Subcutaneous abdominal adipose tissue (tissue), 5 donors: ENCODE measurements around the gene PARM1.

Experiments
- H3K27ac ChIP-seq: one replicate; pipeline ENCODE4 v1.7.0; 2013; ENCODE audit warnings: low read depth, mild to moderate bottlenecking, inconsistent platforms, low read length, moderate library complexity
- H3K27me3 ChIP-seq, 5 donors: one replicate each; pipeline ENCODE4 v1.7.0; 2013; ENCODE audit warnings: low read length in 5 of 5, inconsistent platforms in 1 of 5; ENCODE audit not compliant: control insufficient read depth in 5 of 5, insufficient read depth in 4 of 5
- H3K36me3 ChIP-seq, 5 donors: one replicate each; pipeline ENCODE4 v1.7.0; 2013; ENCODE audit warnings: low read length in 5 of 5; ENCODE audit not compliant: control insufficient read depth in 5 of 5, insufficient read depth in 5 of 5
- H3K4me1 ChIP-seq, 5 donors: one replicate each; pipeline ENCODE4 v1.7.0; 2013; ENCODE audit warnings: low read length in 5 of 5, mild to moderate bottlenecking in 3 of 5, moderate library complexity in 1 of 5; ENCODE audit not compliant: control insufficient read depth in 5 of 5, insufficient read depth in 5 of 5
- H3K4me3 ChIP-seq, 5 donors: one replicate each; pipeline ENCODE4 v1.7.0; 2013; ENCODE audit warnings: low read length in 5 of 5, low read depth in 1 of 5
- H3K9ac ChIP-seq, 5 donors: one replicate each; pipeline ENCODE4 v1.7.0; 2013; ENCODE audit warnings: low read length in 5 of 5, mild to moderate bottlenecking in 4 of 5, moderate library complexity in 3 of 5
- H3K9me3 ChIP-seq, 5 donors: one replicate each; pipeline ENCODE4 v1.7.0; 2013; ENCODE audit warnings: low read length in 5 of 5; ENCODE audit not compliant: control insufficient read depth in 5 of 5
- donor health status: healthy.
- donor health status: healthy.
- donor health status: healthy.
- donor health status: healthy.
- donor health status: healthy.

The PARM1 gene

DNA sequence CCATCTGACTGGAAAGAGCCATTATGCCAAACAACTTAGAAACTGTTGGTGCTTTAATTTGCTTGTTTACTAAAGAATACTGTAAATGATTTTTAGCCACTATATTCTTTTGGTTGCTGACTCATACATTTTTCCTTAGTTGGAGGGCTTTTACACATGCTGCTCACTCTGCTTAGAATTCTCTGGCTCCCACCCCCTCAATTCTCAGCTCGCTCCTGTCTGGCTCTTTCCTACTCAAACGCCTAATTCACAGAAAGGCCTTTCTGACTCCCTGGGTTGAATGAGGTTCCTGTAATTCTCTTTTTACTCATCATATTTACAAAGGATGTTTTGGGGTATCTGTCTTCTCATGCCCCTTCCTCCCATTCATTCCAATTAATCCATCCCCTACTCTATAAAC, 26.1 kb upstream of the PARM1 start:
- Histone ChIP-seq H3K36me3 (no peaks in the 10 kb centered on the region), H3K27me3 (no peaks in the 10 kb centered on the region), H3K9me3 (no peaks in the 10 kb centered on the region), H3K4me3 (no peak overlapping the region), H3K4me1 (no peaks in the 10 kb centered on the region), H3K9ac (no peak overlapping the region), H3K27ac (no peak overlapping the region)

DNA sequence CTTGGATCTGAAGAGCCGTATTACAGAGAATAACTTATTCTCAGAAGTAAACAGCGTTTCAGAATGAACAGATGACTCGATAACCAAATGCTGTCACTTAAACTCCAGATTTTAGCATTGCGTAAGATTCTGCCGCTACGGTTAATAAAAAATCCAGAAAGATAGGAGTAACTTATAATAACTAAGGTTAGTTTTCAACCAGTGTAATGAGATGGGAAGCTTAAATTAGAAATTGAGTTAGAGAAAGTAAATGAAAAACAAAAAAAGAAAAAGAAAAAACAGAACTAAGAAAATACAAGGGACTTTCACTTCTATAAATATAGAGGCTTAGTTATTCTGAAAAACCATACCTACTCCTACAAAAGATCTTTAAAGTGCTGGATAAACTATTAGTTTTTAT, 13.1 kb upstream of the PARM1 start:
- Histone ChIP-seq H3K27me3 (no peaks in the 10 kb centered on the region), H3K4me3 (no peak overlapping the region), H3K36me3 (no peaks in the 10 kb centered on the region), H3K9ac (no peak overlapping the region), H3K27ac (no peak overlapping the region), H3K9me3 (no peaks in the 10 kb centered on the region), H3K4me1 (no peaks in the 10 kb centered on the region)

DNA sequence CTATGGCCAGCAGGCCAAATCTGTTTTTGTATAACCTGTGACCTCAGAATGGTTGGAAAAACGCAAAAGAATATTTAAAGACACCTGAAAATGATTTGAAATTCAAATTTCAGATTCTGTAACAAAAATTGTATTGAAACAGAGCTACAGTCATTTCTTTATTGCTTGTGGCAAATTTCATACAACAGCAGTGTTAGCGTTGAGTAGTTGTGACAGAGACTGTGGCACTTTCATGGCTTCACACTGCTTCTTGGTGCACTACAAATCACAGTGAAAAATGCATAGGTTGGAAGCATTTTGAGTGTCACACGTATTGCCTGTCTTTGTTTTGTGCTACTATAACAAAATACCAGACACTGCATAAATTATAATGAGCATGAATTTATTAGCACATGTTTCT, 12.2 kb upstream of the PARM1 start:
- Histone ChIP-seq H3K27ac (no peak overlapping the region), H3K9ac (no peak overlapping the region), H3K4me1 (no peaks in the 10 kb centered on the region), H3K9me3 (no peaks in the 10 kb centered on the region), H3K36me3 (no peaks in the 10 kb centered on the region), H3K27me3 (no peaks in the 10 kb centered on the region), H3K4me3 (no peak overlapping the region)

DNA sequence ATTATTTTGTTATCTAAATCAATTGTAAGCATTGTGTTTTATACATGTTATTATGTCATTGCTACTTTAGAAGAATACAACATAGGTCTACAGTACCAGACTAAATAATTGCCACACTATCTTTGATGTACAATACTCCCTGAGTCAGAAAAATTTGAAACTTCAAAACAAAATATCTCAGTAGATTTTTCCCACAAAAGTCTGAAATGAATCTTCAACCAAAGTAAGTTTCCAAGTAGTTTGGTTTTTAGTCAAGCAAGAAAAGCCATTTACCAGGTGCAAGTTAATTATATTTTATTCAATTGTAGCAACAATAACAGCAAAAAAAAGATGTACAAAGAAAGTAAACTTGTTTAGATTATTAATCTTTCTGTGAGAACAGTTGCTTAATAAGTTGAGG, 11.4 kb upstream of the PARM1 start:
- no peaks in the 10 kb centered on the region for H3K27me3 ChIP-seq
- H3K27ac ChIP-seq = no peak overlapping the region
- H3K4me3 ChIP-seq = no peak overlapping the region
- no peak overlapping the region for H3K9ac ChIP-seq
- peaks cover 0 to 5% (median 0%) of the 10 kb centered on the region in 5 donors for H3K4me1 ChIP-seq
- no peaks in the 10 kb centered on the region for H3K9me3 ChIP-seq
- no peaks in the 10 kb centered on the region for H3K36me3 ChIP-seq

DNA sequence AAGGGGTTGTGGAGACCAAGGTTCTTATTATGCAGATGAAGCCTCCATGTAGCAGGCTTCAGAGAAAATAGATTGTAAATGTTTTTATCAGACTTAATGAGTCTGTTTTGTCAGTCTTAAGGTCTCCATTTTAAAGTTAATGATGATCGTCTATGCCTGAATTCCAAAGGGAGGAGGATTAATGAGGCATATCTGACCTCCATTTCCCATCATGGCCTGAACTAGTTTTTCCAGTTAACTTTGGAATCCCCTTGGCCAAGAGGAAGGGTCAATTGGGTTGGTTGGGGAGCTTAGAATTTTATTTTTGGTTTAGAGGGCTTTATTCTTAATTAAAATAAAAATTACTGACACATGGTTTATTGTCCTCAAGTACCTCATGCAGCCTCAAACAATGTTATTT, 6.9 kb upstream of the PARM1 start:
- H3K36me3 ChIP-seq = no peaks in the 10 kb centered on the region
- H3K9ac ChIP-seq = no peak overlapping the region
- no peaks in the 10 kb centered on the region for H3K9me3 ChIP-seq
- H3K4me3 ChIP-seq = no peak overlapping the region
- no peak overlapping the region for H3K27ac ChIP-seq
- peaks cover 0 to 7% (median 0%) of the 10 kb centered on the region in 5 donors for H3K4me1 ChIP-seq
- no peaks in the 10 kb centered on the region for H3K27me3 ChIP-seq

DNA sequence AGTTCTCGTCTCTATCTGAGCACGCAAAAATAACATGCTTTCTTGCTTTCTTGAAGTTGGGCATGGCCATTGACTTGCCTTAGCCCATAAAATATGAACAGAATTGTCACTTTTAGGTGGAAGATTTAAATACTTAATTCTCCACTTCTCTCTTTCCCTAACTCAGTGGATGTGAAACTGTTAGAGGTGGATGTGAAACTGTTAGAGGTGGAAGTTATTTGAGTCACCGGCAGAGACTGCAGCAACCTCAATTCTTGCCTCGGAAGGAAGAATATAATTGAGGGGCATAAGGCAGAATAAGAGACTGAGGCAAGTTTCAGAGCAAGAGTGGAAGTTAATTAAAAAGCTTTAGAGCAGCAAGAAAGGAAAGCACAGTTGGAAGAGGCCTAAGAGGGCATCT, 2.8 kb upstream of the PARM1 start:
- Histone ChIP-seq H3K9me3 (no peaks in the 10 kb centered on the region), H3K9ac (no peak overlapping the region), H3K27me3 (peaks cover 0 to 15% (median 10%) of the 10 kb centered on the region in 5 donors), H3K36me3 (no peaks in the 10 kb centered on the region), H3K4me1 (peaks cover 1 to 31% (median 26%) of the 10 kb centered on the region in 5 donors), H3K27ac (no peak overlapping the region), H3K4me3 (no peak overlapping the region)

DNA sequence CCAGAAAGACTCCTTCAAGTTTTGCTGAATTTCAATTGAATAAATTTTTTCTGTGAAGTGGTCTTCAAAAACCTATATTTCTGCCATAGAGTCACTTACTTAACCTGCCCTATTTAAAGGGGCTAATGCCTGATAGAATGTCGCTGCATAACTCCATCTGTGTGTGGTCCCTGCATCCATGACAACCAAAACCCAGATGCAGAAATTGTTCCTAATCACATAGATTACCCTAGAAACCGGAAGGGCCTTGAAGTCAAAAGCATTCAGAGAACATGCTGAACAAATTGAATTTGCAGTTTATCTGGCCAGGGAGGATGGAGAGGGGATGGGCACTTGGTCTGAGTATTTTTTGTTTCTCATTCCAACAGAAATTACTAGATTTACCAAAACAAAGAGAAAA, 1.5 kb upstream of the PARM1 start:
- H3K9me3 ChIP-seq = no peaks in the 10 kb centered on the region
- H3K9ac ChIP-seq = no peak overlapping the region
- no peak overlapping the region for H3K4me3 ChIP-seq
- H3K27me3 ChIP-seq = peaks cover 0 to 15% (median 10%) of the 10 kb centered on the region in 5 donors
- H3K36me3 ChIP-seq = no peaks in the 10 kb centered on the region
- H3K4me1 ChIP-seq = peaks cover 1 to 31% (median 26%) of the 10 kb centered on the region in 5 donors
- no peak overlapping the region for H3K27ac ChIP-seq

DNA sequence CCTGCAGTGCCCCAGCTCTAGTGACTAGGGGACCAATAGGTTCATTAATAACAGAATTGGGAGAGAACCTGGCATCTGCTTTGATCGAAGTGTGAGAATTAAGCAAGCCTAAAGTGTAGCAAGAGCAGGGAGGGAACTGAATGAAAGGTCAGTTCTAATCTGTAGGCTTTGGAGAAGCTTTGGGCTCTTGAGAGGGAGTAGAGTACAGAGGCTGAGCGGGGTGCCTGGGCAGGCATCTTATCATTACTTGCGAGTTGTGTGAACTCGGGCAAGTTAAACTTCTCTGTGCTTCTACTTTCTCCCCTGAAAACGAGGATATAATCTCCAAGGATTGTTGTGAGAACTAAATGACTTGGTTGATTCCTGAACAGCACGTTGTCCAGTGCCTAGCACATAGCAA, 906 bp upstream of the PARM1 start:
- H3K36me3 ChIP-seq = no peaks in the 10 kb centered on the region
- no peak overlapping the region for H3K4me3 ChIP-seq
- no peak overlapping the region for H3K9ac ChIP-seq
- H3K27ac ChIP-seq = no peak overlapping the region
- peaks cover 1 to 31% (median 23%) of the 10 kb centered on the region in 5 donors for H3K4me1 ChIP-seq
- H3K9me3 ChIP-seq = no peaks in the 10 kb centered on the region
- peaks cover 3 to 15% (median 10%) of the 10 kb centered on the region in 5 donors for H3K27me3 ChIP-seq

DNA sequence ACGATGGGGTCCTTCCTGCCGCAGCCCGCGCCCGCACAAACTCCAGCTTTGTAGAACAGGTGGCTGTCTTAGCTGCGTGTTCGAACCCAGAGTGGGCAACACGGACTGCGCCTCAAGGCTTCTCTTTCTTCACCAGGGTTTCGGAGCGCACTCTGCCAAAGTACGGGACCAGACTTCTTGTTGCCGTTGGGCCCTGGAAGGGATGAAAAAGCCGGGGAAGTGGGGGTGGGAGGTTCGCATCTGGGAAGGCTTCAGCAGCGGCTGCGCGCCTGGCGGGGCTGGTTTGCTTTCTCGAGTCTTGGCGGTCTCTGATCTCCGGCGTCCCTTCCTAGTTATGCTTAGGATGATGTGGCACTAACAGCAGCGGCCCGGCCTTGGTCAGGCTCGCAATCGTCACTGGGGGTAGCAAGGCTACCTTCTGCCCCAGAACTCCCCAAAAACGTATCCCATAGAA, 673 bp downstream of the PARM1 start:
- Histone ChIP-seq H3K27ac (peak overlapping the region; percentile 65), H3K4me3 (peak overlapping the region; percentile 80 to 91 (median 81)), H3K9ac (peak overlapping the region in 3 of 5 donors; percentile 53 to 72 (median 62)), H3K9me3 (no peaks in the 10 kb centered on the region), H3K27me3 (peaks cover 3 to 15% (median 10%) of the 10 kb centered on the region in 5 donors), H3K4me1 (peaks cover 1 to 31% (median 24%) of the 10 kb centered on the region in 5 donors), H3K36me3 (no peaks in the 10 kb centered on the region)

DNA sequence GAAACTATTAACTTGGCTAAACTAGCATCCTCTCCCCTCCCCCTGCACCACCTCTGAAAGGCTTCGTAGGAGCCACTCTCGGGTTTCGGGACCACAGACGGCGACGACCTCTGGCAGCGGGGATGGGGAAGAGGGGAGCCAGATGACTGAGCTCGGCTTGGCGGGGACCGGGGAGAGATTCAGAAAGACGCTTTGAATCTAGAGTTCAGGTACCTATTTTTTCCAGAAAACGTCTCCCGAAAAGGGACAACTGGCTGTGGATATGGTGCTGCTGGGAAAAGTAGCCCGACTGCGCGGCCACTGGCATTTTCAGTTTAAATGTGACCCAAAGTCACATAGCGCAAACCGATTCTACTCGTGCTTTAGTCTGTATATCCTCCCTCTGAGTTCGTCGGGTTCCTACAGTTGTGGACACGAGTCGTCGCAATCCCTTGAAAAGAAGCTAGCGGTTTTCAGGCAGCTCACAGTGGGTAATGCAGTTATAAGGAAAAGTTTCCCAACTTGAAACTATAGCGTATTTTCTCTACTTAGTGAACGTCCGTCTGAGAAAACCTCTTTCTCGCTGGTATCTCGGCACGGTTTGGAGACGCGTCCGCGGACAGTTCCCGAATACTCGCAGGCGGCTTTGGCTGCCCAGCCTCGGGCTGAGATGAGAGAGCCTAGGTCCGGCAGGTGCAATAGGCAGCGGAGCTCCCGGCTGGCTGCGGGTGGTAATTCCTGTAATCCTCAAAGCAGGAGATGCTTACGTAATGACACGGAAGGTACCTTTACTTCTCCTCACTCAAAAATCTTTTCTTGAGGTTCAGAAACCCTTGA, 1.3 kb downstream of the PARM1 start:
- peak overlapping the region; percentile 65 for H3K27ac ChIP-seq
- H3K4me3 ChIP-seq = peak overlapping the region; percentile 80 to 91 (median 81)
- H3K9me3 ChIP-seq = no peaks in the 10 kb centered on the region
- peaks cover 1 to 31% (median 27%) of the 10 kb centered on the region in 5 donors for H3K4me1 ChIP-seq
- peaks cover 3 to 15% (median 10%) of the 10 kb centered on the region in 5 donors for H3K27me3 ChIP-seq
- H3K36me3 ChIP-seq = no peaks in the 10 kb centered on the region
- H3K9ac ChIP-seq = peak overlapping the region in 4 of 5 donors; percentile 31 to 72 (median 66)
